ENCODE results near the gene CSAG3. TPM values are rescaled to one million over a fixed set of nuclear protein-coding genes. Genes with fewer than 3 reads are reported as not detected.
"Not testable (repeated sequence)": the region's sequence is repeated elsewhere in the genome, so short reads cannot be mapped to it uniquely, and the experiment has no call there.

The CSAG3 gene
- total RNA-seq (not detected), total RNA-seq (0 reads per million in 2 donors)

- not testable (repeated sequence) for DNase-seq; H3K4me1 Mint-ChIP-seq; H3K27ac Mint-ChIP-seq; H3K9me3 ChIP-seq (ENCODE audit: control insufficient read depth, low read length, poor library complexity, severe bottlenecking); H3K4me3 Mint-ChIP-seq; ATAC-seq; H3K36me3 Mint-ChIP-seq (ENCODE audit: low read depth); H3K27me3 Mint-ChIP-seq
Measured at GRCh38 chrX:152758918-152759317, at the start of gene CSAG3. Gene CSAG3, plus strand, starts transcription at chrX:152759218.

- H3K27me3 Mint-ChIP-seq; H3K36me3 Mint-ChIP-seq (ENCODE audit: low read depth); H3K4me3 Mint-ChIP-seq; ATAC-seq; H3K9me3 ChIP-seq (ENCODE audit: control insufficient read depth, low read length, poor library complexity, severe bottlenecking); H3K4me1 Mint-ChIP-seq; DNase-seq; H3K27ac Mint-ChIP-seq: not testable (repeated sequence)
Measured at GRCh38 chrX:152713195-152713594, 45.8 kb upstream of the CSAG3 start.

- not testable (repeated sequence) for ATAC-seq; H3K36me3 Mint-ChIP-seq (ENCODE audit: low read depth); DNase-seq; H3K4me1 Mint-ChIP-seq; H3K9me3 ChIP-seq (ENCODE audit: control insufficient read depth, low read length, poor library complexity, severe bottlenecking); H3K27ac Mint-ChIP-seq; H3K27me3 Mint-ChIP-seq; H3K4me3 Mint-ChIP-seq
Measured at GRCh38 chrX:152713815-152714787, 44.9 kb upstream of the CSAG3 start, which contains the start of gene MAGEA2B. Gene MAGEA2B, plus strand, starts transcription at chrX:152714628. Its CDS starts 2,479 bp downstream, at chrX:152717107.

- Mint-ChIP-seq H3K27ac (no peak overlapping the region), H3K4me3 (no peak overlapping the region), H3K36me3 (ENCODE audit: low read depth) (no peaks in the 10 kb centered on the region), H3K27me3 (peaks cover 6% of the 10 kb centered on the region), H3K4me1 (no peaks in the 10 kb centered on the region)
- H3K9me3 ChIP-seq (ENCODE audit: control insufficient read depth, low read length, poor library complexity, severe bottlenecking) = no peaks in the 10 kb centered on the region
- no peak for DNase-seq
- ATAC-seq = no peak
Measured at GRCh38 chrX:152725409-152725808, 33.6 kb upstream of the CSAG3 start.

- DNase-seq = no peak
- no peak within 1 kb of the TSS for H3K4me3 Mint-ChIP-seq
- H3K9me3 ChIP-seq (ENCODE audit: control insufficient read depth, low read length, poor library complexity, severe bottlenecking) = no peaks in the 10 kb centered on the region
- H3K4me1 Mint-ChIP-seq = no peaks in the 10 kb centered on the region
- H3K36me3 Mint-ChIP-seq (ENCODE audit: low read depth) = no peaks in the 10 kb centered on the region
- ATAC-seq = no peak
- no peaks in the 10 kb centered on the region for H3K27me3 Mint-ChIP-seq
- no peak within 1 kb of the TSS for H3K27ac Mint-ChIP-seq
Measured at GRCh38 chrX:152733261-152733975, 25.6 kb upstream of the CSAG3 start, which contains the start of the genes CSAG1 and MAGEA12. Gene CSAG1, minus strand, starts transcription at chrX:152733721. Its CDS starts 1,261 bp downstream, at chrX:152732460. Gene MAGEA12, plus strand, starts transcription at chrX:152733757. Its CDS starts 2,405 bp downstream, at chrX:152736162.

- H3K4me3 Mint-ChIP-seq; DNase-seq; H3K27ac Mint-ChIP-seq; H3K27me3 Mint-ChIP-seq; H3K9me3 ChIP-seq (ENCODE audit: control insufficient read depth, low read length, poor library complexity, severe bottlenecking); ATAC-seq; H3K36me3 Mint-ChIP-seq (ENCODE audit: low read depth); H3K4me1 Mint-ChIP-seq: not testable (repeated sequence)
Measured at GRCh38 chrX:152734143-152734858, 24.7 kb upstream of the CSAG3 start.

GRCh38 chrX:152735101-152735500 lies 23.9 kb upstream of the CSAG3 start:
- H3K4me1 Mint-ChIP-seq = no peaks in the 10 kb centered on the region
- H3K27ac Mint-ChIP-seq = no peak overlapping the region
- H3K27me3 Mint-ChIP-seq = no peaks in the 10 kb centered on the region
- DNase-seq (no peak), ATAC-seq (no peak)
- H3K9me3 ChIP-seq (ENCODE audit: control insufficient read depth, low read length, poor library complexity, severe bottlenecking) = no peaks in the 10 kb centered on the region
- H3K36me3 Mint-ChIP-seq (ENCODE audit: low read depth) = no peaks in the 10 kb centered on the region
- H3K4me3 Mint-ChIP-seq = no peak overlapping the region

- Mint-ChIP-seq H3K36me3 (ENCODE audit: low read depth) (no peaks in the 10 kb centered on the region), H3K27me3 (no peaks in the 10 kb centered on the region), H3K4me1 (no peaks in the 10 kb centered on the region), H3K27ac (no peak overlapping the region), H3K4me3 (no peak overlapping the region)
- ATAC-seq (no peak), DNase-seq (no peak)
- no peaks in the 10 kb centered on the region for H3K9me3 ChIP-seq (ENCODE audit: control insufficient read depth, low read length, poor library complexity, severe bottlenecking)
Measured at GRCh38 chrX:152735860-152736511, 23.0 kb upstream of the CSAG3 start.

- H3K27me3 Mint-ChIP-seq; H3K27ac Mint-ChIP-seq; H3K4me1 Mint-ChIP-seq; H3K9me3 ChIP-seq (ENCODE audit: control insufficient read depth, low read length, poor library complexity, severe bottlenecking); DNase-seq; H3K4me3 Mint-ChIP-seq; H3K36me3 Mint-ChIP-seq (ENCODE audit: low read depth); ATAC-seq: not testable (repeated sequence)
Measured at GRCh38 chrX:152736528-152736927, 22.5 kb upstream of the CSAG3 start.

- H3K27ac Mint-ChIP-seq = no peak overlapping the region
- no peaks in the 10 kb centered on the region for H3K27me3 Mint-ChIP-seq
- H3K4me1 Mint-ChIP-seq = no peaks in the 10 kb centered on the region
- H3K9me3 ChIP-seq (ENCODE audit: control insufficient read depth, low read length, poor library complexity, severe bottlenecking) = no peaks in the 10 kb centered on the region
- ATAC-seq (no peak), DNase-seq (no peak)
- H3K4me3 Mint-ChIP-seq = no peak overlapping the region
- no peaks in the 10 kb centered on the region for H3K36me3 Mint-ChIP-seq (ENCODE audit: low read depth)
Measured at GRCh38 chrX:152738560-152738959, 20.5 kb upstream of the CSAG3 start.

GRCh38 chrX:152753686-152754650 lies 5.0 kb upstream of the CSAG3 start, which contains the start of gene MAGEA2:
Gene MAGEA2, minus strand, starts transcription at chrX:152753842. Its CDS starts 2,479 bp downstream, at chrX:152751363.
- not testable (repeated sequence) for H3K4me1 Mint-ChIP-seq; H3K27ac Mint-ChIP-seq; DNase-seq; ATAC-seq; H3K9me3 ChIP-seq (ENCODE audit: control insufficient read depth, low read length, poor library complexity, severe bottlenecking); H3K27me3 Mint-ChIP-seq; H3K4me3 Mint-ChIP-seq; H3K36me3 Mint-ChIP-seq (ENCODE audit: low read depth)

Data from T-helper 17 cell (primary cell).